ENCODE measurements around the gene RPL5. TPM values are rescaled to one million over a fixed set of nuclear protein-coding genes. Genes with fewer than 3 reads are reported as not detected.

The RPL5 gene
- total RNA-seq, 1 donor from 2014 or later: 1,556 TPM

DNA sequence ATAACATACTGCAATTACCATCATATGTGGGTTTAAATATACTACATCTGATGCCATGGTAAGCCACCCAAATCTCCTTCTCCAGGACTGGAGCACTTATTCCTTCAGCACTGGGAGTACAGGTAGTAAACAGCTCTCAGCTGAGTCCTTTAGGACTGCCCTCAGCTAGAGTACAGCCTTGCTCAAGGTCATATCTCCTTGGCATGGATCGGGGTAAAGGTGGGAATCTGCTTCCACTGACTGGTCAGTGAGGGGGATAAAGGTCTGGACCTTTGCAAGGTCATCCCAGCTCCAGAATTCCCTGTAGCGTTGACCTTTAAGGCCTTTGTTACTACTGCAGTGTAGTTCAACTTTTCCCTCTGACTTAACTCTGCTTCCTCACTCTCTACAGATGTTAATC, 38.8 kb downstream of the RPL5 start:
- no peak for DNase-seq (ENCODE audit: low spot score in 2 of 2, unreplicated experiment in 2 of 2)
- Mint-ChIP-seq H3K4me1 (no peaks in the 10 kb centered on the region), H3K27me3 (ENCODE audit: low read depth) (no peaks in the 10 kb centered on the region), H3K36me3 (peaks cover 26% of the 10 kb centered on the region), H3K9me3 (peaks cover 4% of the 10 kb centered on the region), H3K4me3 (no peak overlapping the region), H3K27ac (no peak overlapping the region)
- TF ChIP-seq, protein P1, sequence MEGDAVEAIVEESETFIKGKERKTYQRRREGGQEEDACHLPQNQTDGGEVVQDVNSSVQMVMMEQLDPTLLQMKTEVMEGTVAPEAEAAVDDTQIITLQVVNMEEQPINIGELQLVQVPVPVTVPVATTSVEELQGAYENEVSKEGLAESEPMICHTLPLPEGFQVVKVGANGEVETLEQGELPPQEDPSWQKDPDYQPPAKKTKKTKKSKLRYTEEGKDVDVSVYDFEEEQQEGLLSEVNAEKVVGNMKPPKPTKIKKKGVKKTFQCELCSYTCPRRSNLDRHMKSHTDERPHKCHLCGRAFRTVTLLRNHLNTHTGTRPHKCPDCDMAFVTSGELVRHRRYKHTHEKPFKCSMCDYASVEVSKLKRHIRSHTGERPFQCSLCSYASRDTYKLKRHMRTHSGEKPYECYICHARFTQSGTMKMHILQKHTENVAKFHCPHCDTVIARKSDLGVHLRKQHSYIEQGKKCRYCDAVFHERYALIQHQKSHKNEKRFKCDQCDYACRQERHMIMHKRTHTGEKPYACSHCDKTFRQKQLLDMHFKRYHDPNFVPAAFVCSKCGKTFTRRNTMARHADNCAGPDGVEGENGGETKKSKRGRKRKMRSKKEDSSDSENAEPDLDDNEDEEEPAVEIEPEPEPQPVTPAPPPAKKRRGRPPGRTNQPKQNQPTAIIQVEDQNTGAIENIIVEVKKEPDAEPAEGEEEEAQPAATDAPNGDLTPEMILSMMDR (IDR thresholded peaks at IDR 0.05; ENCODE audit: unreplicated experiment): no peak

DNA sequence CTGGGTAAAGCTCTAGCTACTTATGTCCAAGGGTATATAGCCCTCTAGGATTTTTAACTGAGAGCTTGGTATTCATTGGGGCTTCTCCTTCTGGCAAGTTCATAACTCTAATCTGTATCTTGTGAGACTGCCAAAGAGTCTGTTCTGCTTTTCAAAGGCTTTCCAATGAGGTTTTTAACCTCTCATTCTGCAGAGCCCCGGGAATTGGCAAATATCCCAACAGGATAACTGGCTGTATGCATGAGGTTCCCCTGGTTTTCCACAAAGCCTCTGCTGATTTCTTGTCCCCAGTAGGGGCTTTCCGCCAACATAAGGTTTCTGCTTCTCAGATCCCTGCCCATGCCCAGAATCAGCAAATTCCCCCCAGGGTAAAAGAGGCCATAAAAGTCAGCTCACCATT, 40.9 kb downstream of the RPL5 start:
- DNase-seq (ENCODE audit: low spot score in 2 of 2, unreplicated experiment in 2 of 2): no peak
- Mint-ChIP-seq H3K36me3 (peaks cover 26% of the 10 kb centered on the region), H3K4me3 (no peak overlapping the region), H3K27me3 (ENCODE audit: low read depth) (no peaks in the 10 kb centered on the region), H3K27ac (no peak overlapping the region), H3K4me1 (no peaks in the 10 kb centered on the region), H3K9me3 (peaks cover 4% of the 10 kb centered on the region)
- TF ChIP-seq, protein P1 (IDR thresholded peaks at IDR 0.05; ENCODE audit: unreplicated experiment): no peak

DNA sequence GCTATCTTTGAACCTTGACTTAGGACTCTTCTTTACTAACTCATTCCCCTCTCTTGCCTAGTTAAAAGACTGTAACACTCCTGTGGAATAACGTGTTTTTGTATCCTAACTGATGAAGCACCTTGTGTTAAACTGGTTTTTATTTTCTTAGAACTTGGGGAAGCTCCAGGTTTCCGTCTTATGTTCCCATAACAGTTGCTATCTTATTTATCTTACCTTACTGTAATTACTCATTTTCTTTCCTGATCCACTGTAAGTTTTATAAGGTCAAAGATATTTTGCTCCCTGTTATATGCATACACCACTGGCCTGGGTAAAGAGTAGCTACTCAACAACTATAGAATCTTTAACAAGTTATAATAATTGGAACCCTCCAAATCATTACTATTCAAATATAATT, 43.1 kb downstream of the RPL5 start:
- TF ChIP-seq, protein P1 (IDR thresholded peaks at IDR 0.05; ENCODE audit: unreplicated experiment): no peak
- Mint-ChIP-seq H3K4me3 (no peak overlapping the region), H3K27me3 (ENCODE audit: low read depth) (no peaks in the 10 kb centered on the region), H3K9me3 (peaks cover 4% of the 10 kb centered on the region), H3K36me3 (peaks cover 26% of the 10 kb centered on the region), H3K27ac (no peak overlapping the region), H3K4me1 (peaks cover 5% of the 10 kb centered on the region)
- DNase-seq (ENCODE audit: low spot score in 2 of 2, unreplicated experiment in 2 of 2): no peak

DNA sequence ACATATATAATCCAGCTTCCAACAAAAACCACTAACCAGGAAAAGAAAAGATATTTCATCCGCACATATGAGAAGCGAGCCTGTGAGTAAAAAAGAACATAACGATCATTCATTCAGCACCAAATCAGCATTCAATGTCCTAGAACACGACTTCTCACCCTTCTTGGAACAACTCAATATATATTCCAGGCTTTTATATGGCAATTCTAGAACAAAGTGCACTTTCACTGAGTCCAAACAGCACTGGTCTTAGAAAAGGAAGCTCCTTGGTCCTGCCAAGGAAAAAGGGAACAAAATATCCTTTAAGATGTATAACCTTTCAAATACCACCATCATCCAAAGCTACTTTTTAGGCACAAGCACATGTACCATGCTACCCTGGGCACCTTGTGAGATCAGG, 44.5 kb downstream of the RPL5 start:
- Mint-ChIP-seq H3K27me3 (ENCODE audit: low read depth) (no peaks in the 10 kb centered on the region), H3K4me3 (no peak overlapping the region), H3K4me1 (peaks cover 5% of the 10 kb centered on the region), H3K27ac (no peak overlapping the region), H3K36me3 (peaks cover 26% of the 10 kb centered on the region), H3K9me3 (peaks cover 4% of the 10 kb centered on the region)
- TF ChIP-seq, protein P1 (IDR thresholded peaks at IDR 0.05; ENCODE audit: unreplicated experiment): no peak
- no peak for DNase-seq (ENCODE audit: low spot score in 2 of 2, unreplicated experiment in 2 of 2)

DNA sequence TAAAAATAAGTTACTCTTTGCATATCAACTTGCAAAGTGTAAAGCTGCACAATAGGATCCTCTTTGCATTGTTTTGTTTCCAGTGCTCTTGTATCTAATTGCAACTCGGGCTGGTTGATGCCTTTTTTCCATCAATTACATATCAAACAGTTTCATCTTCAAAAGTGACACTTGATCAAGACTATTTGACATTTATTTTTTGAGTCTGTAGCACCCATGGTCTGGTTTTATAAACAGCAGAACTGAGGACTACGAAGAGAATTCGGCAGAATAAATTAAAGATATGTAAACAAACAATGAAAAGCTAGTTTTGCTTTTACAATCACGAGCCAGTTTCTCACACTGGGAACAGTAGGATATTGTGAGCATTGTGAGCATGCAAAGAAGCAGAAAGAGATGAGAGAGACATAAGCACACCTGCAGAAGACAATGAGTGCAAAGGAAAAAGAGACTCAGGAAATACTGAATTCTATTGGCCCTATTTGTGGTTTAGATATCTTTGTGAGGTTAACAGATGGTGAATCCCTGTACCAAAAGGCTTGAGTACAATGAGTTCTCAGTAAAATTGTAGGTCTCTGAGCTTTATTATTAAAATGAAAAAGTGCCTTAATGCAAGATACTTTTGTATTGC, 45.4 kb downstream of the RPL5 start:
- peaks cover 23% of the 10 kb centered on the region for H3K36me3 Mint-ChIP-seq
- H3K27me3 Mint-ChIP-seq (ENCODE audit: low read depth): no peaks in the 10 kb centered on the region
- no peak overlapping the region for H3K4me3 Mint-ChIP-seq
- peaks cover 4% of the 10 kb centered on the region for H3K9me3 Mint-ChIP-seq
- TF ChIP-seq, protein P1 (IDR thresholded peaks at IDR 0.05; ENCODE audit: unreplicated experiment): no peak
- DNase-seq (ENCODE audit: low spot score in 2 of 2, unreplicated experiment in 2 of 2): no peak
- H3K4me1 Mint-ChIP-seq: peaks cover 5% of the 10 kb centered on the region
- no peak overlapping the region for H3K27ac Mint-ChIP-seq

DNA sequence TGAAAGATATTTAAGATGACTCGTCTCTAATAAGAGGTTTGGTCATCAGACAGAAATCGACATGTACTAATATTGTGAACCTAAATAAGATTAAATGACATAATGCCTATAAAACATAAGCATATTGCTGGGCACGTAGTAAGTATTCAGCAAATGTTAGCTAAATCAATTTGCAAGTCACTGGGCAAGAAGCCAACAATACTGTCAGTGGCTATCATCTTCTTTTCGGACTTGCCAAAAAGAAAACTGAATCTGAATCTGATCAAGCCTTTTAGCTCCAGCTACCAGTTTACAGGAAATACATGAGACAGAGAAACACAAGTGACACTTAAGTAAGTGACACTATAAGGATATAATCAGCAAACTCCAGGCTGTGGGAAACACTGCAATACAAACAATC, 46.0 kb downstream of the RPL5 start:
- no peak for DNase-seq (ENCODE audit: low spot score in 2 of 2, unreplicated experiment in 2 of 2)
- Mint-ChIP-seq H3K27me3 (ENCODE audit: low read depth) (no peaks in the 10 kb centered on the region), H3K9me3 (no peaks in the 10 kb centered on the region), H3K4me3 (no peak overlapping the region), H3K4me1 (peaks cover 5% of the 10 kb centered on the region), H3K36me3 (peaks cover 17% of the 10 kb centered on the region), H3K27ac (no peak overlapping the region)
- TF ChIP-seq, protein P1 (IDR thresholded peaks at IDR 0.05; ENCODE audit: unreplicated experiment): no peak

Measured in mesothelial cell of epicardium (in vitro differentiated cells).